HG03520 (cell line): ENCODE results near the gene NIM1K.
"Not testable (repeated sequence)": the region's sequence is repeated elsewhere in the genome, so short reads cannot be mapped to it uniquely, and the experiment has no call there.

ENCODE experiments used
- ATAC-seq: cut with Tn5 transposase; IDR thresholded peaks from one replicate; pipeline ENCODE4 v1.9.1; 2021; ENCODE audit warnings: mild to moderate bottlenecking, moderate library complexity; ENCODE audit not compliant: unreplicated experiment

Gene NIM1K

GRCh38 chr5:43313035-43313853 lies 121.2 kb downstream of the NIM1K start, which contains the start of gene HMGCS1:
HMGCS1 (minus strand) TSS chr5:43313412; CDS start chr5:43298965, 14,447 bp downstream.
- peak; percentile 91 for ATAC-seq

- no peak for ATAC-seq
Observed at GRCh38 chr5:43313854-43314457, 121.9 kb downstream of the NIM1K start.

GRCh38 chr5:43314724-43315123 lies 122.7 kb downstream of the NIM1K start:
- no peak for ATAC-seq

GRCh38 chr5:43315263-43315662 lies 123.2 kb downstream of the NIM1K start:
- no peak for ATAC-seq

- ATAC-seq, result no peak
Observed at GRCh38 chr5:43315682-43316081, 123.7 kb downstream of the NIM1K start.

- ATAC-seq, result no peak
Observed at GRCh38 chr5:43316421-43316820, 124.4 kb downstream of the NIM1K start.

GRCh38 chr5:43320846-43321245 lies 128.8 kb downstream of the NIM1K start:
- ATAC-seq, result no peak

GRCh38 chr5:43323488-43323887 lies 131.5 kb downstream of the NIM1K start:
- ATAC-seq, result not testable (repeated sequence)

- not testable (repeated sequence) for ATAC-seq
Observed at GRCh38 chr5:43325624-43326023, 133.6 kb downstream of the NIM1K start.
